Hepatocyte (in vitro differentiated cells): ENCODE data around the gene ALPK3.

Experiments
- CTCF ChIP-seq: fragments of 200-600 bp; sonication (generic); IDR thresholded peaks from 2 replicates; pipeline ENCODE4 v1.5.1; 2016; ENCODE audit warnings: antibody characterized with exemption, mild to moderate bottlenecking; ENCODE audit not compliant: poor library complexity
- EZH2 ChIP-seq: fragments of 200-600 bp; sonication (generic); IDR thresholded peaks from 2 replicates; pipeline ENCODE4 v1.6.1; 2016; ENCODE audit warnings: antibody characterized with exemption, mild to moderate bottlenecking, borderline replicate concordance
- EZH2phosphoT487 ChIP-seq: fragments of 200-600 bp; sonication (generic); IDR thresholded peaks from one replicate; pipeline ENCODE4 v1.6.1; 2018; ENCODE audit warnings: antibody characterized with exemption, mild to moderate bottlenecking, low read depth, moderate library complexity; ENCODE audit not compliant: unreplicated experiment, severe bottlenecking

- TF ChIP-seq CTCF (no peak), EZH2phosphoT487 (no peak), EZH2 (no peak)
Observed at GRCh38 chr15:84831613-84832012, 14.5 kb downstream of the ALPK3 start.
